Motor neuron (in vitro differentiated cells): ENCODE measurements around the gene ZDHHC14. TPM values are rescaled to one million over a fixed set of nuclear protein-coding genes. Genes with fewer than 3 reads are reported as not detected.
A peak's percentile ranks its signal among the peaks of the same experiment; 100 is the strongest.
"Not testable (repeated sequence)": the region's sequence is repeated elsewhere in the genome, so short reads cannot be mapped to it uniquely, and the experiment has no call there.

Experiments
- ATAC-seq, 8 experiments: fragments of 200-7000 bp; cut with Tn5 transposase; replicated peaks in 6 of 8; 2 replicates each; pipeline ENCODE4 v1.8.0; 2021; ENCODE audit warnings: mild to moderate bottlenecking in 8 of 8, moderate library complexity in 8 of 8
- H3K27ac ChIP-seq, 2 donors: fragments of 250-450 bp; sonication (Bioruptor Pico); 2 replicates each; pipeline ENCODE4 v1.9.0; 2021; ENCODE audit warnings: antibody characterized with exemption in 2 of 2, mild to moderate bottlenecking in 2 of 2, moderate library complexity in 1 of 2
- H3K4me1 ChIP-seq, 2 donors: fragments of 250-450 bp; sonication (Bioruptor Pico); replicated peaks in 1 of 2; 2 replicates each; pipeline ENCODE4 v1.6.1; 2021; ENCODE audit warnings: antibody characterized with exemption in 2 of 2, mild to moderate bottlenecking in 2 of 2, moderate library complexity in 1 of 2
- H3K4me3 ChIP-seq, 5 donors: fragments of 250-450 bp; sonication (Bioruptor Pico); 2 replicates each; pipeline ENCODE4 v1.9.0; 2021; ENCODE audit warnings: antibody characterized with exemption in 5 of 5, mild to moderate bottlenecking in 5 of 5, moderate library complexity in 4 of 5
- WGBS, 10 experiments: fragments of 450-650 bp; shearing (Covaris generic); methylation state at CpG; one replicate each; pipeline ENCODE4 v1.0.0; 2022; 5-methylcytosine and 5-hydroxymethylcytosine counted together
- in situ Hi-C, 9 experiments: fragments of 400-800 bp; cut with MboI; loops; one replicate each; pipeline ENCODE4 v1.15.0; 2021; ENCODE audit warnings: low sequenced_read_pairs in 9 of 9, low pct_unique_long_range_greater_than_20kb in 2 of 9; ENCODE audit not compliant: unreplicated experiment in 9 of 9
- total RNA-seq, 8 experiments: library from RNA; unstranded; fragments of 300-600 nt; gene quantifications; 2 replicates each; pipeline versions ENCODE4 v1.2.3 to v1.2.4, GENCODE V29; 2022

The ZDHHC14 gene
- total RNA-seq, 8 experiments from 2014 or later: 2.9 to 22.7 (median 3.7) TPM

GRCh38 chr6:157685596-157686280 lies 304.7 kb downstream of the ZDHHC14 start:
- in situ Hi-C loops: no loop called here
- H3K27ac ChIP-seq: no peak overlapping the region
- peaks cover 0 to 7% of the 10 kb centered on the region in 2 donors for H3K4me1 ChIP-seq
- ATAC-seq: no peak
- H3K4me3 ChIP-seq: no peak overlapping the region
- 60 to 100% (median 93%) methylated on average over 1 to 7 of the region's 10 CpGs; no CpG with 5 or more reads in 3 of the 10 experiments for WGBS, 10 experiments

DNA sequence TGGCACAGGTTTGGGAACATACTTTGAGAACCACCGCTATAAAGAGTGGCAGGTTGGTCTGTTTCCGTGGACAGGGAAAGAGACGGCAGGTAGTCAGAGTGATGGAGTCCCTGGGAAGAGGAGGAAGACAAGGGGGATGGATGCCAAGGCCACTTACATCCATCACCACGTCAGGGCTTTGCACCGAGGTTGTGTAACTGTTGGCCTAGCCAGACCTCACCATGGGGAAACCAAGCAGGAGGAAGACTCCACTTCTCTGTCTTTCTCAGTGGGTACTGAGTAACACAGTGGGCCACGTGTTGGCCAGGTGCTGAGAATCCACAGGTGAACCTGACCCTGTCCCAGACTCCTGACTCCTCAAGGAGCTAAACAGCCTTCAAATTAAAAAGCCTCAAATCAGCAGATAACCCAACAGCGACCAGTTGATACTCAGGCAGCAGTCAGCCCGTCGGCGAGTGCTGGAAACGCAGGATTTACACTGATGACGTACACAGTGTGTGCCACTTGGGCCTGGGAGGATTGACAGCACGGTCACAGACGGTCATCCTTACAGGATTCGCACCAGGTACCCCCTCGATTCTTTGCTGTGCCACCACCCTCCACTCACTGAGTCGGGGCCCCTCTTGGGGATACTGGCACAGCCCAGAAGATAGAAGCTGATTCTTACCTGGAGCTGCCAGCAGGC lies 307.4 kb downstream of the ZDHHC14 start:
- no peak for ATAC-seq
- H3K4me3 ChIP-seq: no peak overlapping the region
- in situ Hi-C loops: no loop called here
- 59 to 100% (median 87%) methylated on average over 3 to 9 of the region's 17 CpGs; no CpG with 5 or more reads in 4 of the 10 experiments for WGBS, 10 experiments
- H3K27ac ChIP-seq: no peak overlapping the region
- peaks cover 0 to 7% of the 10 kb centered on the region in 2 donors for H3K4me1 ChIP-seq

DNA sequence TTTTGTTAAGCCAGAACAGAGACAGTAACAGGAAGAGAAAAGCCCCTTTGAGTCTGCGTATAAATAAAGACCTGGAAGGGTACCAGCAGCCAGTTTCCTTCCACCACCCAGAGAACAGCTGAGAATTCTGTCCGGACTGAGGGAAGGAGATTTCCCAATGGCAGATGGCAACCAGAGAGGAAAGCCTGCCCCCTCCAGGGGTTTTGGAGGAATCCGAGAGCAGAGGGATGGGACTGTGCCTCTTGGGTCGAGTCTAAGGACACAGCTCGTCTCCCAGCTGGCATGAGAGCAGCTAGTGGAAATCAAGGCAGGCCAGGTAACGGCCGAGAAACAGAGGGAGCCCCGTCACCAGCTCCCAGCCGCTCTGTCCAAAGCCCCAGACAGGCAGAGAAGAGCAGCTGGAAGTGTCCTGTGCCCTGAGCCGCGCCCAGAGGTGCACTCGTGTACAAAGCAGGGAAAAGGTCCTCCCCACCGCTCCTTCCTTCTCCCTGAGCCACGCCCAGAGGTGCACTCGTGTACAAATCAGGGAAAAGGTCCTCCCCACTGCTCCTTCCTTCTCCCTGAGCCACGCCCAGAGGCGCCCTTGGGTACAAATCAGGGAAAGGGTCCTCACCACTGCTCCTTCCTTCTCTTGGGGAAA lies 308.1 kb downstream of the ZDHHC14 start:
- Histone ChIP-seq H3K27ac (no peak overlapping the region), H3K4me1 (peaks cover 0 to 7% of the 10 kb centered on the region in 2 donors), H3K4me3 (no peak overlapping the region)
- in situ Hi-C loops: no loop called here
- no peak for ATAC-seq
- WGBS, 10 experiments: 17 to 67% (median 60%) methylated on average over 1 to 2 of the region's 17 CpGs; no CpG with 5 or more reads in 7 of the 10 experiments

- H3K4me1 ChIP-seq: peaks cover 0 to 7% of the 10 kb centered on the region in 2 donors
- no peak overlapping the region for H3K27ac ChIP-seq
- ATAC-seq: no peak
- no peak overlapping the region for H3K4me3 ChIP-seq
- WGBS, 10 experiments: 40 to 100% (median 74%) methylated on average over 1 to 7 of the region's 7 CpGs; no CpG with 5 or more reads in 4 of the 10 experiments
- in situ Hi-C loops: no loop called here
Observed at GRCh38 chr6:157689875-157690274, 308.9 kb downstream of the ZDHHC14 start.

DNA sequence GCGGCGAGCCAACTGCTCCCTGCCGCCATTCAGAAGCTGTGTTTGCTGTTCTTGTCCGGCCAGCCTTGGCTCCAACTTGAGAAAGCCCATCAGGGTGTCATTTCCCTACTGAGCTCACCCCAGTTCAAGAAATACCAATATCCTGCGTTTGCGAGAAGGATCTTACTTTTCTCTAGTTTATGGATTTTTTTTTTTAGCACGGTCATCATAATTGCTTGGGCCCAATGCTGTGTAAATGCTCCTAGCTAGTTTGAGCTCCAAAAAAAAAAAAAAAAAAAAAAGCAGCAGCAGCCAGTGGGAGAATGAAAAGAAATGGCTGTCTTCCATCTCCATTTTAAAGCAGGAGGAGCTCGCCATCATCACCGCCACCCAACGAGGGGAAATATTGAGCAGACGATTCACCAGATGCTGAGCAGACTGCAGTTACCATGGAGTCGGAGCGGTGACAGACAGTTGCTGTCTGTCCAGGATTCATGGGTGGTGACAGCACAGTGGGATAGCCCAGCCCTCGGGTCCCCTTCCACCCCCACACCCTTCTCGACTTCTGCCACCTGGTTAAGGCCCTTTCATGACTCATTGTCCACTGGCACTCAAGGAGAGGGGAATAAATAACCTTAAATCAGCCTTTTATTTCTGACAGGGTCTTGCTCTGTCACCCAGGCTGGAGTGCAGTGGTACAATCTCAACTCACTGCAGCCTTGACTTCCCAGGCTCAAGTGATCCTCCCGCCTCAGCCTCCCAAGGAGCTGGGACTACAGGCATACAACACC lies 309.6 kb downstream of the ZDHHC14 start:
- Histone ChIP-seq H3K4me3 (no peak overlapping the region), H3K27ac (no peak overlapping the region), H3K4me1 (peaks cover 0 to 7% of the 10 kb centered on the region in 2 donors)
- WGBS, 10 experiments: 10 to 100% (median 84%) methylated on average over 1 to 14 of the region's 16 CpGs
- ATAC-seq: peak in 7 of 8 experiments; percentile 39 to 86 (median 60)
- in situ Hi-C loops: no loop called here

DNA sequence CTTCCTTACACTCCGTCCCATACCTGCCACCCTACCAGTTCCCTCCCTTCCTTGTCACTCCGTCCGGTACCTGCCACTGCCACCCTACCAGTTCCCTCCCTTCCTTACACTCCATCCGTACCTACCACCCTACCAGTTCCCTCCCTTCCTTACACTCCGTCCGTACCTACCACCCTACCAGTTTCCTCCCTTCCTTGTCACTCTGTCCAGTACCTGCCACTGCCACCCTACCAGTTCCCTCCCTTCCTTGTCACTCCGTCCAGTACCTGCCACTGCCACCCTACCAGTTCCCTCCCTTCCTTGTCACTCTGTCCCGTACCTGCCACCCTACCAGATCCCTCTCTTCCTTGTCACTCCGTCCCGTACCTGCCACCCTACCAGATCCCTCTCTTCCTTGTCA lies 310.6 kb downstream of the ZDHHC14 start:
- ATAC-seq, H3K4me3 ChIP-seq, in situ Hi-C loops, H3K27ac ChIP-seq, H3K4me1 ChIP-seq: not testable (repeated sequence)
- 60 to 100% (median 80%) methylated on average over 1 to 9 of the region's 10 CpGs; no CpG with 5 or more reads in 1 of the 10 experiments for WGBS, 10 experiments

GRCh38 chr6:157693867-157694266 lies 312.9 kb downstream of the ZDHHC14 start:
- Histone ChIP-seq H3K27ac (no peak overlapping the region), H3K4me3 (no peak overlapping the region), H3K4me1 (peaks cover 0 to 7% of the 10 kb centered on the region in 2 donors)
- WGBS, 10 experiments: 0 to 100% (median 60%) methylated on average over 1 to 7 of the region's 7 CpGs; no CpG with 5 or more reads in 1 of the 10 experiments
- ATAC-seq: peak in 2 of 8 experiments; percentile 48 to 74
- in situ Hi-C loops: no loop called here

DNA sequence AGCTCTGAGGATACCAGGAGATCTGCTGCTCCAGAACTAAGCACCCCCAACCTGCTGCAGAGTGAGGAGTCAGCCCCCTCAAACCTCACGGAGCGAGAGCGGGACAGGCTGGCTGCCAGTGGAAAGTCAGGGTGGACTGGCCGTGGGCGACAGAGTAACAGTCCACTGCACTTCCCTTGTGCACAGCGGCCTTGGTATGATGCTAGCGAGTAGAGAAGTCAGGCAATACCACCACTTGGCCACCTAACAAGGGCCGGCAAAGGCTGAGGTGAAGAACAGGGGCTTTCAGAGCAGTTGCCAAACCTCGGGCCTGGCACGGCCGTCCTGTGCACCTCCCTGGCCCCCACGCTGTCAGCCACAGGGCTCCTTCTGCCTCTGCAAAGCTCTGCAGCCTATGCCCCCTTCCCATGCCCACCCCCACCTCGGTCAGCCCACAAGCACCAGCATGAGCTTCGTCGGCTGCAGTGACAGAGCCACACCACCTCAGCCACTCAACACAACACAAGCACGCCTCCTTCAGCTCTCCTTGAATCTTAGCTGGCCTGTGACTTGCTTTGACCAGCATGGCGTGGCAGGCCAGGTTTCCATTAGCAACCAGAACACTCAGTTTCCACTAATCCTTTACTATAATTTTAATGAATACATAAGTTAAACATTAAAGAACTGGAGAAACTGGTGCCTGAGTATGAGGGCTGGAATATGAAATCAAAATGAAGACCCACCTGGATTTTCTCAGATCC lies 314.5 kb downstream of the ZDHHC14 start:
- Histone ChIP-seq H3K4me1 (peaks cover 0 to 3% of the 10 kb centered on the region in 2 donors), H3K27ac (no peak overlapping the region), H3K4me3 (no peak overlapping the region)
- in situ Hi-C loops: no loop called here
- 70 to 100% (median 98%) methylated on average over 1 to 5 of the region's 17 CpGs; no CpG with 5 or more reads in 6 of the 10 experiments for WGBS, 10 experiments
- ATAC-seq: no peak

- in situ Hi-C loops: no loop called here
- no peak for ATAC-seq
- Histone ChIP-seq H3K4me1 (no peaks in the 10 kb centered on the region), H3K4me3 (no peak overlapping the region), H3K27ac (no peak overlapping the region)
- 0 to 100% (median 81%) methylated on average over 1 to 5 of the region's 17 CpGs; no CpG with 5 or more reads in 3 of the 10 experiments for WGBS, 10 experiments
Observed at GRCh38 chr6:157699777-157700636, 319.0 kb downstream of the ZDHHC14 start.

GRCh38 chr6:157706351-157706750 lies 325.4 kb downstream of the ZDHHC14 start:
- ATAC-seq, in situ Hi-C loops, H3K27ac ChIP-seq, H3K4me1 ChIP-seq, H3K4me3 ChIP-seq: not testable (repeated sequence)
- WGBS, 10 experiments: 46 to 100% (median 82%) methylated on average over 1 to 4 of the region's 6 CpGs; no CpG with 5 or more reads in 4 of the 10 experiments

GRCh38 chr6:157706883-157707282 lies 325.9 kb downstream of the ZDHHC14 start:
- Histone ChIP-seq H3K4me1 (no peaks in the 10 kb centered on the region), H3K27ac (no peak overlapping the region)
- 28 to 100% (median 86%) methylated on average over 1 to 2 of the region's 2 CpGs; no CpG with 5 or more reads in 3 of the 10 experiments for WGBS, 10 experiments

More at GRCh38 chr6:157706883-157707282, 325.9 kb downstream of the ZDHHC14 start:
- no peak overlapping the region for H3K4me3 ChIP-seq
- ATAC-seq: peak in 2 of 8 experiments; percentile 15 to 48
- in situ Hi-C loops: no loop called here
